Measurements from ENCODE around the gene PIK3AP1. TPM values are rescaled to one million over a fixed set of nuclear protein-coding genes. Genes with fewer than 3 reads are reported as not detected.

The PIK3AP1 gene
- total RNA-seq, 3 donors from 2014 or later: 9.8 to 26.9 (median 14.2) TPM

DNA sequence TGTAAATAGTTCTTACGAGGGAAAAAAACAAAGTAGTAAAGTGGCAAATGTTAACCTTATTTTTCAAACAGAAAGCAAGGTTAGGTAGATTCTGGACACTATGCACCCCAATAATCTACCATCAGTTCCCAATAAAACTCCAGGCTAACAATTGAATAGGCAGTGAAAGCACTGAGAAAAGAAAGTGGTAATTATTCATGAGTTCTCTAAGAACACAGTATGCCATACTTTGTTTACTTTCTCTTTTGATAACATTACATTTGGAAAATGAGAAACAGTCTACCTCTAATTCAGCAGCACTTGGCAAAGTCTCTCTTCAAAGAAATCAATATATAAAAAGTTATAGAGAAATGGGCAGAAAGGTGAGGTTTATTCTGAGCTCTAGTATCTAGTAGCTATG is 151.9 kb downstream of the PIK3AP1 start:
- Histone ChIP-seq H3K36me3 (no peaks in the 10 kb centered on the region), H3K27ac (no peak overlapping the region), H3K4me3 (no peak overlapping the region), H3K4me1 (no peaks in the 10 kb centered on the region), H3K9me3 (no peaks in the 10 kb centered on the region), H3K27me3 (no peaks in the 10 kb centered on the region)
- DNase-seq (ENCODE audit: low spot score in 2 of 2): no peak
- intact Hi-C loops (cut with DNase I; ENCODE audit: low total_unique reads): no loop called here
- no peak for TF ChIP-seq POLR2A (IDR thresholded peaks at IDR 0.05)
- TF ChIP-seq, protein P1, sequence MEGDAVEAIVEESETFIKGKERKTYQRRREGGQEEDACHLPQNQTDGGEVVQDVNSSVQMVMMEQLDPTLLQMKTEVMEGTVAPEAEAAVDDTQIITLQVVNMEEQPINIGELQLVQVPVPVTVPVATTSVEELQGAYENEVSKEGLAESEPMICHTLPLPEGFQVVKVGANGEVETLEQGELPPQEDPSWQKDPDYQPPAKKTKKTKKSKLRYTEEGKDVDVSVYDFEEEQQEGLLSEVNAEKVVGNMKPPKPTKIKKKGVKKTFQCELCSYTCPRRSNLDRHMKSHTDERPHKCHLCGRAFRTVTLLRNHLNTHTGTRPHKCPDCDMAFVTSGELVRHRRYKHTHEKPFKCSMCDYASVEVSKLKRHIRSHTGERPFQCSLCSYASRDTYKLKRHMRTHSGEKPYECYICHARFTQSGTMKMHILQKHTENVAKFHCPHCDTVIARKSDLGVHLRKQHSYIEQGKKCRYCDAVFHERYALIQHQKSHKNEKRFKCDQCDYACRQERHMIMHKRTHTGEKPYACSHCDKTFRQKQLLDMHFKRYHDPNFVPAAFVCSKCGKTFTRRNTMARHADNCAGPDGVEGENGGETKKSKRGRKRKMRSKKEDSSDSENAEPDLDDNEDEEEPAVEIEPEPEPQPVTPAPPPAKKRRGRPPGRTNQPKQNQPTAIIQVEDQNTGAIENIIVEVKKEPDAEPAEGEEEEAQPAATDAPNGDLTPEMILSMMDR (IDR thresholded peaks at IDR 0.05): no peak

DNA sequence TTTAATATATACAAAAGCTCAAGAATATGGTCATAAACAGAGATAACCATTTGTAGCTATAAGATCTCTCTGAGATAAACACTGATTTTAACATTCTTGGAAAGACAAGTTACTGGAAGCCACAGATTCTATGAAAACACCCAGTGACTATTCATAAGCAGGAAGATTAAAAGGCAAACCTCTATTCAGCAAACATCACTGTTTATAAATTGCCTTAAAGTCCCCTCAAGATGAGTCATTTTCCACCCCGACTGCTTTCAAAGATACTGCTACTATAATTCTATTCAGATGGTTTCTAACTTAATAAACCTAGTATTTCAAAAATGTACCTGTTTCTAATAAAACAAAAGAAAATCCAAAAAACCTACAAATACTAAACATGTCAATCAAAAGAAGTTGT is 154.5 kb downstream of the PIK3AP1 start:
- H3K4me3 ChIP-seq: no peak overlapping the region
- no peak overlapping the region for H3K27ac ChIP-seq
- H3K9me3 ChIP-seq: no peaks in the 10 kb centered on the region
- no peaks in the 10 kb centered on the region for H3K27me3 ChIP-seq
- H3K4me1 ChIP-seq: no peaks in the 10 kb centered on the region
- intact Hi-C loops (cut with DNase I; ENCODE audit: low total_unique reads): no loop called here
- DNase-seq (ENCODE audit: low spot score in 2 of 2): no peak
- TF ChIP-seq, protein P1 (IDR thresholded peaks at IDR 0.05): no peak
- TF ChIP-seq POLR2A (IDR thresholded peaks at IDR 0.05) (no peak), POLR2AphosphoS5 (IDR thresholded peaks at IDR 0.05) (no peak)
- no peaks in the 10 kb centered on the region for H3K36me3 ChIP-seq

DNA sequence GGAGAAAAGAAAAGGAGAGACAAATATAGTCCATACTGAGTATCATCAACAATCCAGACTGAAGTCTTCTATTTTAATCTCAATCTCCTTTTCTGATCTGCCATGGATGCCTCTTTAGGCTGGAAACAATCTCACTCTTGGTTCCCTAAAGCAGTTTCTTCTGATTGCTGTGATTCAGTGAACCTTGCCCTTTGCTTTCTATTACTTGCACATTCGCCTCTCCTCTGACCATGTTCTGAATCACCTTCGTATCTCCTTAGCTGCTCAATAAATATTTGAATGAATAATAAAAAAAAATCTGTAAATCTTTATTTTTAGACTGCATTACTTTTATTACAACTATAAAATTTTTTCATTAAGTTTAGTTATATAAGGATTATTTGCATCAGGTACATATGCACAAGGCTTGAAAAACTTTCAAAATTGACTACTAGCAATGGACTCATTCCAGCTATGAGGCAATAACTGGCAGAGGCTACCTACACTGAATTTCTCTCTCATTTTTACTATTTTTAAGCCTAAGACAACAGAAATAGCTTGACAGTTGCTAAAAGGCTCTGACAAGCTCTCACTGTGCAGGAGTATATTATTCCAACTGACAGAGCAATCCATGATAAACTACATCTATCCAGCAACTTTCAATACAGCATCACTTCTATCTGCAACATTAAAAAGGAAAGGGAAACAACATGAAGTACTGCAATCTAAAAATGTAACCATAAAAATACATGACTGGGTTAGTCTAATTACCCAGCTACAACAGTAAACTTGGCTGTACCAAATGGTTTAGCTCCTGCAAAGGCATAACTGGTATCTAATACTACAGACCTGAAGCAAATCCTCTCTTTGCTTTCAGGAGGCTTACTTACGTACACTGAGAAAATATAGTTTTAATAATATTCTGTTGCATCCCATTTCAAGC is 159.1 kb downstream of the PIK3AP1 start:
- no peak overlapping the region for H3K4me3 ChIP-seq
- H3K4me1 ChIP-seq: no peaks in the 10 kb centered on the region
- H3K9me3 ChIP-seq: no peaks in the 10 kb centered on the region
- no peaks in the 10 kb centered on the region for H3K27me3 ChIP-seq
- H3K27ac ChIP-seq: no peak overlapping the region
- TF ChIP-seq, protein P1 (IDR thresholded peaks at IDR 0.05): no peak
- no peak for TF ChIP-seq POLR2A (IDR thresholded peaks at IDR 0.05)
- TF ChIP-seq POLR2AphosphoS5 (IDR thresholded peaks at IDR 0.05): no peak
- peaks cover 3% of the 10 kb centered on the region for H3K36me3 ChIP-seq
- intact Hi-C loops (cut with DNase I; ENCODE audit: low total_unique reads): no loop called here
- DNase-seq (ENCODE audit: low spot score in 2 of 2): no peak

DNA sequence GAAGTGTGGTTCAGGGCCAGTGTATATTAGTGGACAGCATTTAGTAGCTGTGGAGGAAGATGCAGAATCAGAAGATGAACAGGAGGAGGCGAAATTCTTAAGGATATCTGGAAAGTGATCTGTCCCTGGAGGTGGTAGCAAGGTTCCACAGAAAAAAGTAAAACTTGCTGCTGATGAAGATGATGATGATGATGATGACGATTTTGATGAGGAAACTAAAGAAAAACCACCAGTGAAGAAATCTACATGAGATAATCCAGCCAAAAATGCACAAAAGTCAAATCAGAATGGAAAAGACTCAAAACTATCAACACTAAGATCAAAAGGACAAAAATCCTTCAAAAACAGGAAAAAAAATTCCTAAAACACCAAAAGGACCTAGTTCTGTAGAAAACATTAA is 159.8 kb downstream of the PIK3AP1 start:
- TF ChIP-seq POLR2A (IDR thresholded peaks at IDR 0.05): no peak
- TF ChIP-seq POLR2AphosphoS5 (IDR thresholded peaks at IDR 0.05): no peak
- TF ChIP-seq, protein P1 (IDR thresholded peaks at IDR 0.05): no peak
- Histone ChIP-seq H3K9me3 (no peaks in the 10 kb centered on the region), H3K36me3 (peaks cover 3% of the 10 kb centered on the region), H3K4me3 (no peak overlapping the region), H3K4me1 (no peaks in the 10 kb centered on the region), H3K27ac (no peak overlapping the region), H3K27me3 (no peaks in the 10 kb centered on the region)
- DNase-seq (ENCODE audit: low spot score in 2 of 2): no peak
- intact Hi-C loops (cut with DNase I; ENCODE audit: low total_unique reads): no loop called here

DNA sequence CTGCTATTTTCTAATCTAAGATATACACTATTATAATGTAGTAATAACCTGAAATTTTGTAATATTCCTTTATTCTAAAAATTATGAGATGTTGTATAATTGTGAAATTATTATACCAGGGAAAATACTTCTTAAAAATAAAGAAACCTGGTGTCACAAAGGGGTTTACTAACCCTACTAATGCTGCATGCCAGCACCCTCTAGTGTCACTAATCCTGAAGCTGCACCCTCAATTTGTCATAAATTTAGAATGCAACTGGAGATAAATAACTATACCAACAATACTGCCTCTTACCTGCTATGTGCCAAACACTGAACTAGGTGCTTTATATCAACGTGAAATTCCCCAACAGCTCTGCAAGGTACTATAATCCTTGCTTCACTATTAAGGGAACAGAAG is 164.3 kb downstream of the PIK3AP1 start:
- no peak for DNase-seq (ENCODE audit: low spot score in 2 of 2)
- Histone ChIP-seq H3K36me3 (peaks cover 10% of the 10 kb centered on the region), H3K4me1 (no peaks in the 10 kb centered on the region), H3K27me3 (no peaks in the 10 kb centered on the region), H3K9me3 (no peaks in the 10 kb centered on the region), H3K27ac (no peak overlapping the region), H3K4me3 (no peak overlapping the region)
- TF ChIP-seq, protein P1 (IDR thresholded peaks at IDR 0.05): peak in 1 of 3 donors; percentile 13
- no peak for TF ChIP-seq POLR2AphosphoS5 (IDR thresholded peaks at IDR 0.05)
- intact Hi-C loops (cut with DNase I; ENCODE audit: low total_unique reads): no loop called here
